M059J (cell line): Measurements from ENCODE around the gene KAZN. TPM values are rescaled to one million over a fixed set of nuclear protein-coding genes. Genes with fewer than 3 reads are reported as not detected.

Experiments used
- DNase-seq: peaks from one replicate; pipeline ENCODE4 v3.0.0-alpha.2; 2012; ENCODE audit warnings: low read depth
- total RNA-seq: library from RNA; depleted of rRNA; stranded (reverse); fragments of >200 nt; shearing (Covaris generic); gene quantifications from 2 replicates; pipeline ENCODE4 v1.2.3, GENCODE V29; 2014

Gene KAZN
- total RNA-seq, 1 experiment from 2014 or later = 6.4 TPM

GRCh38 chr1:14614341-14614740 lies 15.9 kb downstream of the KAZN start:
- DNase-seq = no peak

DNA sequence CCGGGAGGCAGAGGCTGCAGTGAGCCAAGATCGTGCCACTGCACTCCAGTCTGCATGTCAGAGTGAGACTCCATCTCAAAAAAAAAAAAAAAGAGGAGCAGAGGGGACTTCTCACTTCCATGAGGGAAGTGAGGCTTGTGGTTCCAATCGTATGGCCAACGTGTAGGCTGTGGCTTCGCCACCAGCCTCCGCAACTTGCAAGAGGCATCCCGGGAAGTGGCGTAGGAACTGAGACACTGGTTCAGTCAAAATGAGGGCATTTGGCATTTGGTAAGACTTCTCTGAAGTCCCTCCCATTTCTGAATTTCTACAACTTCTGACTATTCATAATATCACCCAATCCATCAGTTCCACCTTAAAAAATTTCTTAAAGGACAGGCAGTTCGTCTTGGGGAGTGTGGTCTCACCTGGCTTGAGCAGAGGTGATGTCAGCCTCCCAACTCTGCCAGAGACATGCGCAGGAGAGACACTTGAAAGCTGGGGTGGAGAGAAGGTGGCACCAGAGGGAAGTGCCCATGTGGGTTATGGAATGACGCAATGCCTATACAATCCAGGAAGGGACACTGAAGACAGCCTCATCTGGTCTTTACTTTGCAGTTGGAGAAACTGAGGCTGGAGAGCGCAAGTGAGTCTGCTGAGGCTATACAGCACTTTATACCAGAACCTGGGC lies 17.2 kb downstream of the KAZN start:
- DNase-seq = no peak

GRCh38 chr1:14616632-14617396 lies 18.3 kb downstream of the KAZN start:
- peak; percentile 30 for DNase-seq

DNA sequence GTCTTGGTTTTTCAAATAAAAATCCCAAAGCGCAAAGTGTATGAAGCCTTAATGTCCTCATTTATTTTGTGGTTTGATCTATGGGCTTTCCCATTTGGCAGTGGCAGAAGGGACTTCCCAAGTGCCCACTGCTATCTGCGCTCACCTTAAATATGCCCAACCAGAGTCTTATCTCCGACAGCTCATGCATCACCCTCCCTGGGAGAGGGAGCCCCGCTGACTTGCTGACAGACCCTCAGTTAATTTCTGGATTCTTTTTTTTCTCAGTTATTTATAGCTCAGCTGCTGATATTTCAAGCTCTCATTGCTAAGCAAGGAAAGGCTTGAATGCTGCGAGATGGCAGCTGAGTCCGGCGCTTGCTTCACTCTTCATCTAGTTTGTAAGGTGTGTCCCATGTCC lies 19.3 kb downstream of the KAZN start:
- DNase-seq = no peak

DNA sequence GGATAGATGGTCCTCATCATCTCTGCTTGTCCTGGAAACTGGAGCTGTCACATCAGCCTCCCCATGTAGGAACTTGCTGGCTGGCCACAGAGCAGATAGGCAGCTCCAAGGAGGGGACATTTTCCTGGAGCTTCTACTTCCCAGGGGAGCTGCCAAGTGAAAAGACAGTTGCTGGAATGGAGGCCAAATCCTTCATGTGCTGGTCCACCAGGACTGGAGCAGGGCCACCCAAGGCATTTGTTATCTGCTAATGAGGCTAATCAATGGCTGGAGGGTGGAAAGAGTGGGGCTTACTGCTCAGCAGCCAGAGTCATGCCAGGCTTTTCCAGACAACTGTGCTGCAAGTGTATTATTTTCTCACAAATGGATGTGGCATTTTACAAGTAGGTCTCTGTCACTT lies 22.5 kb downstream of the KAZN start:
- DNase-seq = no peak

GRCh38 chr1:14623090-14623489 lies 24.6 kb downstream of the KAZN start:
- DNase-seq = no peak

DNA sequence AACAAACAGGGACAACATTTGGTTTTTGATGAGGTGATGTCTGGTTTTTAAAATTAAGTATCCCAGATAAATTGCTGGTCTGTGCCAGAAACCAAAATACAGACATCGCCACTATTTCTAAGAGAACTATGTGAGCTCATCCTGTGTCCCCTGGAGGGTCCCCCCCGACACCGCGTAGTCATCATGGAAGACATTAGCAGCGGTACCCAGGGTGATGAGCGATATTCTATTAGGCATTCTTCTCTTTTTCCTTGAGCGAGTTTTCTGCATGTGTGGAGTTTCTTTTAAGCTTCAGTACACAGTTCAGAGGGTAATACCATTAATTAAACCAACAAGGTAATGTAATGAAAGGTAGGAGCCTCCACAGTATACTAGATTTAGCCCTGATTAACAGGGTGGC lies 26.5 kb downstream of the KAZN start:
- no peak for DNase-seq

- peak; percentile 42 for DNase-seq
These were observed 27.1 kb downstream of the KAZN start for GRCh38 chr1:14625572-14625971.

GRCh38 chr1:14625996-14626395 lies 27.5 kb downstream of the KAZN start:
- no peak for DNase-seq

DNA sequence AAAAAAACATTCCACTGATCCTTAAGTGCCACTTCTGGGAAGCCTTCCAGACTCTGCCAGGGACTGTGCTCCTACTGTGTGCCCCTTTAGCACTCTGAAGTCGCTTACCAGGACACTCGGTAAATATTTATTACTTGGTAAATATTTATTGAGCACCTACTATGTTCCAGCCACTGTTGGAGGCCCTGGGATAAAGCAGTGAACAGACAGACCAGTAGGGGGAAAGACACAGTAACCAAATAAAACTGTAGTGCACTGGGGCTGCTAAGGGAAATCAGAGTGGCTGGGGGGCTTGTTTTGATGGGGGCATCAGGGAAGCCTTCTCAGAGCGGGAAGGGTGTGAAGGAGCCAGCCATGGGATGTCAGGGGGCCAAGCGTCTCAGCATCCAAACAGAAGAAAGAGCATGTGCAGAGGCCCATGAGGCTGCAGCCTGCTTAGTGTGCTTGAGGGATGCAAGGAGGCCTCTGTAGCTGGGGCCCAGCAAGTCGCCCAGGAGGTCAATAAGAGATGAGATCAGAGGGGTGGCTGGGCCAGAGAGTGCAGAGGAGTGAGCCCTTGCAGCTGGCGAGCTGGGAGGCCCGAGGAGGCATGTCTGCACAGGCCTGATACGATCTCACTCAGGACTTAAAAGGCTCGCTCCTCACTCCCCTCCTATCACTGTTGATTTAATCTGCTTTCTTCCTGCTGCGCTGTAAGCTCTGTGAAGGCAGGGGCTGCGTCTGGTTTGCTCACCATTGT lies 28.6 kb downstream of the KAZN start:
- peak; percentile 47 for DNase-seq

DNA sequence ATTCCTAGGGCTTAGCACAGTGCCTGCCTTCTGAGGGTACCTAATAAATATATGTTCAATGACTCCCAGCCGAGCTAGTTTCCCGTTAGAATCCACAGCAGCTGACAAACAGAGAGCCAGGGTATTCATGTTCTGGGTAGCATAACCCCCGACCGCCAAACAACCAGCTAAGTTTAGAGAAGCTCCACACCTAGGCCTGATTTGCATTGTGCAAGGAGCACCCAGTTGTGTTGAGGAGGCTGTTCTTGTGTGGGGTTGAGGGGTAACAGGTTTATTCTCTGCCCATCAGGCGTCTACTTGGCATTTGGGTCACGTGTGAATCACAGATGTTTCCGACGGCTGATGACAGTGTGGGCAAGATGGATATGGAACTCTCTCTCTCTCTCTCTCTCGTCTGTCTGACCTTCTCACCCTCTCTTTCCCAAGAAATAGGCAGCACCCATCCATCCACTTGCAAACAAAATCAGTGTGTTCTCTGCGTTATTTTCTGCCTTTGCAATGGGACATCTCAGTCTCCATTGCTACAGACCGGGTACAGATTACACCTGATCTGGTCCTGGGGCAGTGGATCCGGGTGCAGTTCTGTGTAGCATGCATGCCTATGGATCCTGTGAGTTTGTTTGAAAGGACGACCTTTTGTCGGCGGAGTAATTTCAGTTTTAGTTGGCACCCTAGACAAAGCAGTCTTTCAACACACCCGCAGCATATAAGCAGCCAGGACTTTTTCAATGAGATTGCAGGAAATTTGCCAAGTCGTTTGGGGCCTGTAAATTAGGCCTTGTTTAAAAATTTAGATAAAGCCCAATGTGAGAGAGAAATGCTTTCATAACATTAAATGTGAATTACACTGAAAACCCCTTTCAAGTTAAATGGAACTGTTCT lies 29.4 kb downstream of the KAZN start:
- DNase-seq = no peak

DNA sequence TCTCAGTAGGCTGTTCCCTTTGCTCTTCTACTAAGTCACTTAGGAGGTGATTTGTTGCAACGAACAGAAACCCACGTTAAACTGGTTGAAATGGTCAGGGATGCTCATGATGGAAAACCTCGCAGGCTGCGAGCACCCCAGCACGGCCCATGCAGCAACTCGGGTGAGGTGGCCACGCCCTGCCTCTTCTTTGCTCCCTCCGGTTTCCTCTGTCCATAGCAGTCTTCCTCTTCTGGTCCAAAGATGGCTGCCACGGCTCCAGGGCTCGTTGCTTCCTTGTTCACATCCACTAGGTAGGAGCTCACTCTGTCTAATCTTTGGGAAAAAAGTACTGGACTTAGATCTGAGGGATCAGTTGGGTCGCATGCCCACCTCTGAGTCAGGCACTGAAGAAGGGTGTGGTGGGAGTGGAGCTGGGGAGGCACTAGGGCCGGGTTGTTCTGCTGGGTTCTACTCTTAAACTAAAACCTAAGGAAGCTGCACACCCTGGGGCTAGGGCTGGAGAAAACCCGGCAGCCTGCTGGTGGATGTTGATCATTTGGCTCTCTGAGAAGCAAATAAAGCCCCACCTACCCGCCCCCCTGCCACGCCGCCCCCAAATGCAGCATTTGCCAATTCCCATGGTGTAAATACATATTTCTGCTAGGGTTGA lies 31.0 kb downstream of the KAZN start:
- DNase-seq = no peak

GRCh38 chr1:14630986-14631385 lies 32.5 kb downstream of the KAZN start:
- DNase-seq = no peak

DNA sequence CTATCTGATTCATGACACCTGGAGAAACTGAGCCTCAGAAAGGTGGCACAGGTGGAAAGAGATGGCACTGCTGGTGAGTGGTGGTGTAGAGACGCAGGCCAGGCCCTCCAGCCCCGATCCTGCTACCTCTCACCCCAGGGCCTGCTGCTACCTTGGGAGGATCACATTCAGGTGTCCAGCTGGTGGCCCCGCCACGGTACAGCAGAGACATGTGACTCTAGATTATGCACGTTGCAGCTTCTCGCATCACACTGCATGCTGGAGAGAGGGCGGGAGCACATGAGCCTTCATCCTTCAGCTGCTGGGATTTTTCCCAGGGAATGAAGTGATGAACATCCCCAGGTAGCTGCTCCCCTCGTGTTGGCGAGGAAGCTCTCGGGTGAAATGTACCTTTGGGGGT lies 32.9 kb downstream of the KAZN start:
- no peak for DNase-seq

GRCh38 chr1:14634486-14634885 lies 36.0 kb downstream of the KAZN start:
- peak; percentile 57 for DNase-seq

DNA sequence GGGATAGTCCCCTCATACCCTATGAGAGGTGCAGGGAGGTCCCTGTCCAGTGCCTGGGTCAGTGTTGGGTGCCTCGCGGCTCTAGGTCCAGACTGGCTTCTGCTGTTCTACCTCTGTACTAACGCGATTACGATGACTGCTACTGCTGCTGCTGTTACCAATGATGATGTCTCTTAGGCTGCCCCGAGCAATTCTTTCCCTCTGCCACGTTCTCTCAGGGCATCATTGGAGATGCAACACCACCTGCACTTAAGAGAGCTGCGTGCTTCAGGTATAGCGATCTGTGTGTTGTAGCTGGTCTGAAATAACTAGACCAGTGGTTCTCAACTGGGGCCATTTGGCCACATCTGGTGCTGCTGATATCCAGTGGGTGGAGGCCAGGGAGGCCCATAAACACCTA lies 36.9 kb downstream of the KAZN start:
- no peak for DNase-seq

GRCh38 chr1:14636897-14637632 lies 38.6 kb downstream of the KAZN start:
- DNase-seq = peak; percentile 53

GRCh38 chr1:14639291-14640050 lies 41.0 kb downstream of the KAZN start:
- DNase-seq = no peak

GRCh38 chr1:14642712-14643111 lies 44.2 kb downstream of the KAZN start:
- DNase-seq = no peak

GRCh38 chr1:14646973-14647372 lies 48.5 kb downstream of the KAZN start:
- no peak for DNase-seq
